SU-DHL-6 (cell line): ENCODE data around the gene OR51F2.
"Not testable (repeated sequence)": the region's sequence is repeated elsewhere in the genome, so short reads cannot be mapped to it uniquely, and the experiment has no call there.

Experiments
- H2AFZ ChIP-seq: fragments of 200-600 bp; sonication (generic); 2 replicates; pipeline ENCODE4 v1.6.1; 2014; ENCODE audit warnings: low read depth, mild to moderate bottlenecking, moderate library complexity, mixed read lengths, antibody characterized with exemption, low read length; ENCODE audit not compliant: severe bottlenecking
- H3F3A ChIP-seq: fragments of 200-600 bp; shearing (Covaris generic); 2 replicates; pipeline ENCODE4 v1.6.0; 2016; ENCODE audit warnings: antibody characterized with exemption, mild to moderate bottlenecking; ENCODE audit not compliant: insufficient read depth
- H3K27ac ChIP-seq: fragments of 200-600 bp; sonication (generic); 2 replicates; pipeline ENCODE4 v1.5.1; 2016; ENCODE audit warnings: low read depth, mild to moderate bottlenecking, low read length, moderate library complexity, mixed read lengths
- H3K27me3 ChIP-seq: fragments of 200-600 bp; sonication (generic), shearing (Covaris generic); 2 replicates; pipeline ENCODE4 v1.6.0; 2014; ENCODE audit warnings: mild to moderate bottlenecking, low read length
- H3K36me3 ChIP-seq: fragments of 200-600 bp; sonication (generic); 2 replicates; pipeline ENCODE4 v1.6.1; 2014; ENCODE audit warnings: mild to moderate bottlenecking, low read length, mixed read lengths
- H3K4me2 ChIP-seq: fragments of 300-600, 200-600 bp; shearing (Covaris generic), sonication (generic); 2 replicates; pipeline ENCODE4 v1.6.0; 2014; ENCODE audit warnings: low read length, low read depth, mild to moderate bottlenecking; ENCODE audit not compliant: poor library complexity, severe bottlenecking
- H3K4me3 ChIP-seq: fragments of 200-600 bp; sonication (generic); 2 replicates; pipeline ENCODE4 v1.5.1; 2014; ENCODE audit warnings: antibody characterized with exemption, low read length, mild to moderate bottlenecking, mixed read lengths; ENCODE audit not compliant: insufficient read depth, poor library complexity, severe bottlenecking
- H3K79me2 ChIP-seq: fragments of 200-600 bp; sonication (generic); 2 replicates; pipeline ENCODE4 v1.6.1; 2014; ENCODE audit warnings: mild to moderate bottlenecking, low read length, moderate library complexity; ENCODE audit not compliant: insufficient read depth
- H3K9ac ChIP-seq: fragments of 200-600 bp; sonication (generic); 2 replicates; pipeline ENCODE4 v1.7.0; 2014; ENCODE audit warnings: mild to moderate bottlenecking, low read length
- H3K9me2 ChIP-seq: fragments of 200-600 bp; sonication (generic); replicated peaks from 2 replicates; pipeline ENCODE4 v1.6.1; 2014; ENCODE audit warnings: low read length; ENCODE audit not compliant: insufficient read depth
- H3K9me3 ChIP-seq: fragments of 200-600 bp; sonication (generic); 2 replicates; pipeline ENCODE4 v1.6.1; 2014; ENCODE audit warnings: low read length, mixed read lengths; ENCODE audit not compliant: insufficient read depth
- H4K20me1 ChIP-seq: fragments of 200-600 bp; sonication (generic); 2 replicates; pipeline ENCODE4 v1.6.1; 2014; ENCODE audit warnings: low read depth, mild to moderate bottlenecking, antibody characterized with exemption, low read length, moderate library complexity, mixed read lengths
- EZH2phosphoT487 ChIP-seq: fragments of 200-600 bp; sonication (generic), shearing (Covaris generic); conservative IDR thresholded peaks from 2 replicates; pipeline ENCODE4 v1.6.1; 2018; ENCODE audit warnings: mild to moderate bottlenecking, antibody characterized with exemption, low read length, moderate library complexity, mixed read lengths
- TF ChIP-seq, protein P1 (sequence below): fragments of 200-600 bp; sonication (generic); IDR thresholded peaks from one replicate; pipeline ENCODE4 v1.5.1; 2017; ENCODE audit warnings: antibody characterized with exemption, mild to moderate bottlenecking, low read length, moderate library complexity; ENCODE audit not compliant: insufficient read depth, poor library complexity, severe bottlenecking

OR51F2 gene

DNA sequence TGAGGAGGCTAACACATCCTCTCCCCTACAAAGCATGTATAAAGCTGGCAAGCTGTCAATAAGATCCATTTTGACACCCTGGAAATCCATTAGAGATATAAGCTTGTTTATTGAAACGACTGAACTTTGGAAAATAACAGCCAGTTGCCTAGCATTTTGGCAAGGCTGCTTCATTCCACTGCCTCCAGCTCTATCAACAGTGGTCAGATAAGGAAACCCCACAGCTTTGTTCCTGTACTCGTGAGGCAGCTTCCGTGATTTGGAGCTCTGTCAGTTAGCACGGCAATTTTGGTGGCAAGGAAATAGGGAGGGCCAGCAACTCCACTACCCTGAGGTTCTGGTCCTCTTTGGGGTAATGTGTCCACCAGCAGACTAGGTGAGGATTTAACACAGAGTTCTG lies 29.9 kb downstream of the OR51F2 start:
- Histone ChIP-seq H3K4me3 (no peak overlapping the region), H3K36me3 (no peaks in the 10 kb centered on the region), H3K79me2 (no peaks in the 10 kb centered on the region), H3K27me3 (no peaks in the 10 kb centered on the region), H3K9me2 (no peaks in the 10 kb centered on the region), H2AFZ (no peak overlapping the region), H3K9ac (no peak overlapping the region), H3F3A (no peaks in the 10 kb centered on the region), H3K27ac (no peak overlapping the region), H3K9me3 (no peaks in the 10 kb centered on the region), H3K4me2 (no peak overlapping the region), H4K20me1 (no peaks in the 10 kb centered on the region)
- TF ChIP-seq, protein P1, sequence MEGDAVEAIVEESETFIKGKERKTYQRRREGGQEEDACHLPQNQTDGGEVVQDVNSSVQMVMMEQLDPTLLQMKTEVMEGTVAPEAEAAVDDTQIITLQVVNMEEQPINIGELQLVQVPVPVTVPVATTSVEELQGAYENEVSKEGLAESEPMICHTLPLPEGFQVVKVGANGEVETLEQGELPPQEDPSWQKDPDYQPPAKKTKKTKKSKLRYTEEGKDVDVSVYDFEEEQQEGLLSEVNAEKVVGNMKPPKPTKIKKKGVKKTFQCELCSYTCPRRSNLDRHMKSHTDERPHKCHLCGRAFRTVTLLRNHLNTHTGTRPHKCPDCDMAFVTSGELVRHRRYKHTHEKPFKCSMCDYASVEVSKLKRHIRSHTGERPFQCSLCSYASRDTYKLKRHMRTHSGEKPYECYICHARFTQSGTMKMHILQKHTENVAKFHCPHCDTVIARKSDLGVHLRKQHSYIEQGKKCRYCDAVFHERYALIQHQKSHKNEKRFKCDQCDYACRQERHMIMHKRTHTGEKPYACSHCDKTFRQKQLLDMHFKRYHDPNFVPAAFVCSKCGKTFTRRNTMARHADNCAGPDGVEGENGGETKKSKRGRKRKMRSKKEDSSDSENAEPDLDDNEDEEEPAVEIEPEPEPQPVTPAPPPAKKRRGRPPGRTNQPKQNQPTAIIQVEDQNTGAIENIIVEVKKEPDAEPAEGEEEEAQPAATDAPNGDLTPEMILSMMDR = no peak
- no peak for TF ChIP-seq EZH2phosphoT487

DNA sequence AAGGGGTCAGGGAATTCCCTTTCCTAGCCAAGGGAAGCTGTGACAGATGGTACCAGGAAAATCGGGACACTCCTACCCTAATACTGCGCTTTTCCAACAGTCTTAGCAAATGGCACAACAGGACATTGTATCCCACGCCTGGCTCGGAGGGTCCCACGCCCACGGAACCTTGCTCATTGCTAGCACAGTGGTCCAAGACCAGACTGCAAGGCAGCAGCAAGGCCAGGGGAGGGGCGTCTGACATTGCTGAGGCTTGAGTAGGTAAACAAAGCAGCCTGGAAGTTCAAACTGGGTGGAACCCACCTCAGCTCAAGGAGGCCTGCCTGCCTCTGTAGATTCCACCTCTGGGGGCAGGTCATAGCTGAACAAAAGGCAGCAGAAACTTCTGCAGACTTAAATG lies 33.2 kb downstream of the OR51F2 start:
- H3K9ac ChIP-seq, H3K9me2 ChIP-seq, H3K9me3 ChIP-seq, H3K4me3 ChIP-seq, H3K36me3 ChIP-seq, H2AFZ ChIP-seq, H3K27ac ChIP-seq, H3K27me3 ChIP-seq, H4K20me1 ChIP-seq, H3F3A ChIP-seq, H3K4me2 ChIP-seq, H3K79me2 ChIP-seq: not testable (repeated sequence)

DNA sequence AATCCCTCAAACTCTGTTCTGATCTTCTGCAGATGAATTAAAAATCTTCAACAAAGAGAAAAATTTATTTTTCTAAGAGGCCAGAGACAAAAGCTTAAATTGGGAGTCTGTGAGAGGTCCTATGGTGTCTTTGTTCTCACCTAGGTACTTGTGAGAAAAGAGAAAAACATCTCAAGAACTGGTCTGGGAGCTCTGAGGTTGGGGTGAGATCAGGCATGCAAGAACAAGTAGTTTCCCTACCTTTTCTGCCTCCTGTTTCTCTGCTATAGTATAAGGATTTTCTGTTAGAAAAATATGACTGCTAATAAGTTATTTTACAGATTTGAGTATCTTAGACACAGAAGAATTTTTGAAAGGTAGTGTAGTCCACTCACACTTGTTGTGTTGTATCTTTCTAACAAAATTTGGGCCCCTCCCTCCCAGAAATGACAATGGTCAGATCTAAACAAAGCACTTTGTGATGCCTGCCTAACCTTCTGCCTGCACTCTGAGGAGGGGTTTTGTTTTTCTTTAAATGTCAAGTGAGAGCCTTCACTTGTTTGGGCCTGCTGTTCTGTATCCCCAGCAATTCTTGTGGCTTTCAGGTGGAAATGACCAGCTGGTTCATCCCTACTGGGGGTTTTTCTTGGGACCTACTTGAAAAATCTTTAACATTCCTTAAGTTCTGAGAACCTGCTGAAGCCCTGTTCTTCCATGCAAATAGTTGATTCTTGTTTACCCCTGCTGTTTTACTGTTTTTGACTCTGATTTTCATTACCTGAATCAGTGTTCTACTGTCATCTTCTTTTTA lies 41.5 kb downstream of the OR51F2 start:
- H2AFZ ChIP-seq = no peak overlapping the region
- no peaks in the 10 kb centered on the region for H4K20me1 ChIP-seq
- no peaks in the 10 kb centered on the region for H3F3A ChIP-seq
- no peak overlapping the region for H3K27ac ChIP-seq
- no peak overlapping the region for H3K4me2 ChIP-seq
- no peaks in the 10 kb centered on the region for H3K9me3 ChIP-seq
- no peak for TF ChIP-seq EZH2phosphoT487
- H3K27me3 ChIP-seq = no peaks in the 10 kb centered on the region
- no peaks in the 10 kb centered on the region for H3K79me2 ChIP-seq
- no peaks in the 10 kb centered on the region for H3K36me3 ChIP-seq
- H3K9ac ChIP-seq = no peak overlapping the region
- no peak overlapping the region for H3K4me3 ChIP-seq
- H3K9me2 ChIP-seq = no peaks in the 10 kb centered on the region

DNA sequence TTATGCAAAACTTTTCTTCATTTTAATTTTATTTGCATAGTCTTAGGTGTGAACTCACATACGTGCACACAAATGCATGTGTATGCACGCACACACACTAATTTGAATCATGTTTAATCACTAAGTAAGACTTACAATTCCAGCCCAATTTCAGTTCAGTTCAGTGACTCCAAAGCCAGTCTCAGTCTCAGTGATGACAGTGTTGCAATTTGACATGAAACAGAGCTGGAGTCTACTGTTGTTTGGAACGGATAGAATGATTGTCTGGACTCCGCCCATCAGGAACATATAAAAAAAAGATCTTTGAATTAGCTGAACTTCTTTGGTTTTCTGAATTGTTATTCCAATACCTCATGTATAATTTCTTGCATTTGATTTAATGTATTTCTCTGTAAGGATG lies 42.8 kb downstream of the OR51F2 start:
- Histone ChIP-seq H3K4me3 (no peak overlapping the region), H3K9ac (no peak overlapping the region), H3K36me3 (no peaks in the 10 kb centered on the region), H3K27me3 (no peaks in the 10 kb centered on the region), H4K20me1 (no peaks in the 10 kb centered on the region), H3K4me2 (no peak overlapping the region), H3K27ac (no peak overlapping the region), H3K79me2 (no peaks in the 10 kb centered on the region), H3K9me3 (no peaks in the 10 kb centered on the region), H3K9me2 (no peaks in the 10 kb centered on the region), H3F3A (no peaks in the 10 kb centered on the region), H2AFZ (no peak overlapping the region)
- TF ChIP-seq, protein P1 = no peak
- no peak for TF ChIP-seq EZH2phosphoT487
